Muscle layer of colon (tissue), 2 donors: ENCODE results near the gene METAP1.
"Not testable (repeated sequence)": the region's sequence is repeated elsewhere in the genome, so short reads cannot be mapped to it uniquely, and the experiment has no call there.

Source experiments
- H3K27ac ChIP-seq: one replicate; pipeline ENCODE4 v1.7.0; 2013; ENCODE audit warnings: low read depth, mild to moderate bottlenecking, low read length, moderate library complexity
- H3K27me3 ChIP-seq, 2 donors: one replicate each; pipeline ENCODE4 v1.7.0; 2013; ENCODE audit warnings: low read length in 2 of 2, mild to moderate bottlenecking in 2 of 2; ENCODE audit not compliant: insufficient read depth in 2 of 2, control insufficient read depth in 1 of 2
- H3K36me3 ChIP-seq: one replicate; pipeline ENCODE4 v1.7.0; 2013; ENCODE audit warnings: mild to moderate bottlenecking, low read length; ENCODE audit not compliant: insufficient read depth
- H3K4me1 ChIP-seq: one replicate; pipeline ENCODE4 v1.7.0; 2013; ENCODE audit warnings: mild to moderate bottlenecking, low read length; ENCODE audit not compliant: insufficient read depth
- H3K4me3 ChIP-seq, 2 donors: one replicate each; pipeline ENCODE4 v1.7.0; 2013; ENCODE audit warnings: low read length in 2 of 2, low read depth in 1 of 2, mild to moderate bottlenecking in 1 of 2, moderate library complexity in 1 of 2
- H3K9ac ChIP-seq: one replicate; pipeline ENCODE4 v1.7.0; 2013; ENCODE audit warnings: low read length
- H3K9me3 ChIP-seq: one replicate; pipeline ENCODE4 v1.7.0; 2013; ENCODE audit warnings: mild to moderate bottlenecking, low read length
- donor health status: abdominal sarcoma.
- donor health status: Adenocarcinoma of cecum.

The METAP1 gene

DNA sequence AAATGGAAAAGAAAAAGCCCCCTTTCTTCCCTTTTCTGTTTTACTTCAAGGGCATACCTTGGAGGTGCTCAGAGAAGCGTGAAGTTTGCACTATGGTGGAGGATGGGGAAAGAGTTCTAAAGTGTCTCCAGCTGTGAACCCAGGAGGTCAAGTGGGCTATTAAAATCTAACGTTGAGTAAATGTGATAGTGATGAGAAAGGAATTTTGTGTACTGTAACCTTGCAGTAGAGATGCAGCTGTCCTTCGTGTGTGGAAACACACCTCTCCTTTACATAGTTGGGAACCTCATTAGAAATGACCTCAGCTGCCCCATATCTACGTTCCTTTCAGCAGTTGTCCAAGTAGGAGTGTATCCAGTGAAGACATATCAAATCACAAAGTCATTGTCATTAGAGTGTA lies 66.6 kb downstream of the METAP1 start:
- Histone ChIP-seq H3K27me3 (no peaks in the 10 kb centered on the region), H3K27ac (no peak overlapping the region), H3K36me3 (peaks cover 13% of the 10 kb centered on the region), H3K9ac (no peak overlapping the region), H3K4me1 (peaks cover 4% of the 10 kb centered on the region), H3K9me3 (no peaks in the 10 kb centered on the region), H3K4me3 (no peak overlapping the region)

DNA sequence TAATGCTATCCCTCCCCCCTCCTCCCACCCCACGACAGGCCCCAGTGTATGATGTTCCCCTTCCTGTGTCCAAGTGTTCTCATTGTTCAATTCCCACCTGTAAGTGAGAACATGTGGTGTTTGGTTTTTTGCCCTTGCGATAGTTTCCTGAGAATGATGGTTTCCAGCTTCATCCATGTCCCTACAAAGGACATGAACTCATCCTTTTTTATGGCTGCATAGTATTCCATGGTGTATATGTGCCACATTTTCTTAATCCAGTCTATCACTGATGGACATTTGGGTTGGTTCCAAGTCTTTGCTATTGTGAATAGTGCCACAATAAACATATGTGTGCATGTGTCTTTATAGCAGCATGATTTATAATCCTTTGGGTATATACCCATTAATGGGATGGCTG lies 70.0 kb downstream of the METAP1 start:
- H3K9me3 ChIP-seq, H3K4me1 ChIP-seq, H3K27me3 ChIP-seq, H3K9ac ChIP-seq, H3K27ac ChIP-seq, H3K36me3 ChIP-seq, H3K4me3 ChIP-seq: not testable (repeated sequence)

DNA sequence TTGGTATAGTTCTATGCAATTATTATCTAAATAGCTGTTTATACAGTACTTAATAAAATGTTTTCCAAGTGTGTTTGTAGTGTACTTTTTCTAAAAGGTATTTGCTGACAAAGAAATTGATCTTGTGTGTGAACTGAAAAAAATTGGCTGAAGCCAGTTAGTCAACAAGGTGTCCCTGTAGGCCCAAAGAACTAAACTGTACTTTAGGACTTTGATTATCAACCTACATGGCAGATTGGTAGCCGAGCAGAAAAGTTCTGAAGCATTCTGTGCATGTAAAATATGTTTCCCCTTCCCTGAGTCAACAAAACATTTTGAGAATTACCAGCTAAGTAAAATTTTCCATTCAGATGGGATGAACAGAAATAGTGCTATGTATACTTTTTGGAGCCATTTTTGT lies 72.1 kb downstream of the METAP1 start:
- Histone ChIP-seq H3K27me3 (no peaks in the 10 kb centered on the region), H3K27ac (no peak overlapping the region), H3K4me1 (no peaks in the 10 kb centered on the region), H3K9ac (no peak overlapping the region), H3K4me3 (no peak overlapping the region), H3K9me3 (no peaks in the 10 kb centered on the region), H3K36me3 (peaks cover 5% of the 10 kb centered on the region)

DNA sequence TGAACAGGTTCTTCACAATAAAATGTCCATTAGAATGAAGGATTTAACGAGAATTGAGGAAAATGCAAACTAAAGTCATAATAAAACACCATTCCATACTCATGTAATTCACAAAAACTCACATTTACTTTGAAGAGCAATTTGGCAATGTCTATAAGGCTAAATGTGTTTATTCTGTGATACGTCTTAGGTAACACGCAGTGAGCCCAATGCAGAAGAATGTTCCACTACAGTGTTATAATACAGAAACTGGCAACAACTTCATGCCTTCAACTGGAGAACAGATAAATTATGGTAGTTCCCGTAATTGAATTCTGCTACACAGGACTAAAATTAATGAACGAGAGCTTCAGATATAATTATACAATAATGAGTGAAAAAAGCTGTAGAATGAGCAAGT lies 75.6 kb downstream of the METAP1 start:
- Histone ChIP-seq H3K4me1 (no peaks in the 10 kb centered on the region), H3K27me3 (no peaks in the 10 kb centered on the region), H3K36me3 (peaks cover 26% of the 10 kb centered on the region), H3K4me3 (no peak overlapping the region), H3K9ac (no peak overlapping the region), H3K9me3 (no peaks in the 10 kb centered on the region), H3K27ac (no peak overlapping the region)

DNA sequence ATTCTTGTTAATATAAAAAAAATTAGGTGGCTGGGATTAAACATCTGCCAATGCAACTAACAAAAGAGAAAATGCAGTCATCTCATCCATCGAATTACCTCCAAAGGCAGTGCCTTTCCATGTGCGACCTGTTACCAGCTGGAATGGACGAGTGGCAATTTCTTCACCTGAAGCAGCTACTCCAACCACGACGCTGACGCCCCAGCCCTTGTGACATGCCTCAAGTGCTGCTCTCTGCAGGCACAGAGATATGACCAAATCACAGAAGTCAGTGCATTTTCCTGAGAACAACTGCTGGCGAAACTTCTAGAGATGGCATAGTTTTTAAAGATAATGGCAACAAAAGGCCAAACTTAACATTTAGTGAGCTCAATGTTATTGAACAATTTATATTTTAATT lies 79.3 kb downstream of the METAP1 start:
- H3K27ac ChIP-seq, result no peak overlapping the region
- H3K36me3 ChIP-seq, result peaks cover 59% of the 10 kb centered on the region
- no peak overlapping the region for H3K9ac ChIP-seq

DNA sequence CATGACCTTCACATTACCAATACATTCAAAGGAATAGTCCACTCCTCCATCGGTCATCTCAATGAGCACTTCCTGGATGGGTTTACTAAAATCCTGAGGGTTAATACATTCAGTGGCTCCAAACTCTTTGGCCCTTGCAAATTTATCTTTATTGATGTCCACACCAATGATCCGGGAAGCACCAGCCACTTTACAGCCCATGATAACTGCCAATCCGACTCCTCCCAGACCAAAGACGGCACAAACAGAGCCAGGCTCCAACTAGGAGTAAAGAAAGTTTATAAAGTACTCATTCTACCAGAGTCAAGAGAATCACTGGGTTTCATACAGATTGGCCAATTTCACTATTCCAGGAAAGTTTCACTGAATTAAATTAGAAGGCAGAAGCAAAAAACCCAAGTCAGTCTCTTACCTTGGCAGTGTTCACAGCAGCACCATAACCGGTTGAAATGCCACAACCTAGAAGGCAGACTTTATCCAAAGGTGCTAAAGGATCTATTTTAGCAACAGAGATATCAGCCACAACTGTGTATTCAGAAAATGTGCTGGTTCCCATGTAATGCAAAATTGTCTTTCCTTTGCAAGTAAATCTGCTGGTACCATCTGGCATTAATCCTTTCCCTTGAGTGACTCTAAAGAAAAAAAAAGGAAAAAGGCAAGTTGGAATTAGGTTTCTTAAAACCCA lies 80.9 kb downstream of the METAP1 start:
- no peaks in the 10 kb centered on the region for H3K4me1 ChIP-seq
- H3K4me3 ChIP-seq, result no peak overlapping the region
- no peaks in the 10 kb centered on the region for H3K9me3 ChIP-seq
- H3K36me3 ChIP-seq, result peaks cover 75% of the 10 kb centered on the region
- H3K9ac ChIP-seq, result no peak overlapping the region
- no peaks in the 10 kb centered on the region for H3K27me3 ChIP-seq
- no peak overlapping the region for H3K27ac ChIP-seq

More for the DNA sequence above, 79.3 kb downstream of the METAP1 start:
- no peak overlapping the region for H3K4me3 ChIP-seq
- H3K27me3 ChIP-seq, result no peaks in the 10 kb centered on the region
- no peaks in the 10 kb centered on the region for H3K4me1 ChIP-seq
- H3K9me3 ChIP-seq, result no peaks in the 10 kb centered on the region

DNA sequence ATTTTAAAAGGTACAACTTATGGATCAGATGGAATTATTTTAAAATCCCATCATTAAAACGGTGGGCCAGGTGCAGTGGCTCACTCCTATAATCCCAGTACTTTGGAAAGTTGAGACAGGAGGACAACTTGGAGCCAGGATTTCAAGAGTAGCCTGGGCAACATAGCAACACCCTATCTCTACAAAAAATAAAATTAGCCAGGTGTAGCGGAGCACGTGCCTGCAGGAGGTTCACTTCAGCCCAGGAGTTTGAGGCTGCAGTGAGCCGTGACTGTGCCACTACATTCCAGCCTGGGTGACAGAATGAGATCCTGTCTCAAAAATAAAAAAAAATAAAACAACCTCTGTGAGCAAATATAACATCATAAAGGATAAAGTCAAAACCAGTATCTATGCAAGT lies 81.7 kb downstream of the METAP1 start:
- H3K9ac ChIP-seq, result no peak overlapping the region

DNA sequence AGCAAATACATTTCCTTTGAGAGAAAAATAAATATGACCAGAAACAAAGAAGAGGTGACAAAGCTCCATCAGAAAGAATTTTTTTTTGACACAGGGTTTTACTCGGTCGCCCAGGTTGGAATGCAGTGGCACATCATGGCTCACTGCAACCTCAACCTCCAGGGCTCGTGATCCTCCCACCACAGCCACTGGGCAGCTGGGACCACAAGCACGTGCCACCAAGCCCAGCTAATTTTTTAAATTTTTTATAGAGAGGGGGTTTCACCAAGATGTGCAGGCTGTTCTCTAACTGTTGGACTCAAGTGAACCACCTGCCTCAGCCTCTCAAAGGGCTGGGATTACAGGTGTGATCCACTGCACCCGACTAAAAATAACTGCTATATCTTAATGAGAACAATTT lies 82.8 kb downstream of the METAP1 start:
- Histone ChIP-seq H3K36me3 (peaks cover 78% of the 10 kb centered on the region), H3K9me3 (no peaks in the 10 kb centered on the region), H3K4me1 (peaks cover 3% of the 10 kb centered on the region), H3K27me3 (no peaks in the 10 kb centered on the region), H3K4me3 (no peak overlapping the region), H3K9ac (no peak overlapping the region), H3K27ac (no peak overlapping the region)

More for the DNA sequence above, 81.7 kb downstream of the METAP1 start:
- Histone ChIP-seq H3K27me3 (no peaks in the 10 kb centered on the region), H3K4me1 (no peaks in the 10 kb centered on the region), H3K36me3 (peaks cover 76% of the 10 kb centered on the region), H3K9me3 (no peaks in the 10 kb centered on the region), H3K4me3 (no peak overlapping the region), H3K27ac (no peak overlapping the region)

DNA sequence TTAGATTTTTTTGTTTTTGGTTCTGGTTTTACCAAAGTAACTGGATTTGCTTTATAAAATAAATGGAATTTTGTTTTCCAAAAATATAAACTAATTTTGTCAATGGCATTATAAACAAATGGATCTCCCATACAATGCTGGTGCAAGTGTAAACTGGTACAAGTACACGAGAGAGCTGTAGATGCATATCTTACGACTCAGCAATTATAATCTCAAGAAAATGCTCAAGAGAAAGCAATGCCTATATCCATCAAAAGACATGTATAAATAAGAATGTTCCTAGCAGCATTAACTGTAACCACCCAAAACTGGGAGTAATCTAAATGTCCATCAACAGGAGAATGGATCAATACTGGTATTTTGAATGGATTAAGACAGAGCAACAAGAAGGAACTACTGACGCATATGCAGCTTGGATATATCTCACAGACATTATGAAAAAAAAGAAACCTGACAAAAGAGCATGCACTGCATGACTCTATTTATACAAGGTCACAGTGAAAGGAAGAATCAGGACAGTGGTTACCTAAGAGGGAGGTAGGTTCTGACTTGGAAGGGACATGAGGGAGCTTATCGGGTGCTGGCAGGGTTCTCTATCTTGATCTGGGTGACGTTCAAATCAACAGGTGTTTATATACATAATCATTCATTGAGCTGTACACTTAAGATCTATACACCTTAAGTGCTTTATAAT lies 83.6 kb downstream of the METAP1 start:
- H3K4me3 ChIP-seq, result no peak overlapping the region
- H3K9ac ChIP-seq, result no peak overlapping the region
- no peaks in the 10 kb centered on the region for H3K9me3 ChIP-seq
- peaks cover 3% of the 10 kb centered on the region for H3K4me1 ChIP-seq
- H3K36me3 ChIP-seq, result peaks cover 83% of the 10 kb centered on the region
- H3K27ac ChIP-seq, result no peak overlapping the region
- no peaks in the 10 kb centered on the region for H3K27me3 ChIP-seq

DNA sequence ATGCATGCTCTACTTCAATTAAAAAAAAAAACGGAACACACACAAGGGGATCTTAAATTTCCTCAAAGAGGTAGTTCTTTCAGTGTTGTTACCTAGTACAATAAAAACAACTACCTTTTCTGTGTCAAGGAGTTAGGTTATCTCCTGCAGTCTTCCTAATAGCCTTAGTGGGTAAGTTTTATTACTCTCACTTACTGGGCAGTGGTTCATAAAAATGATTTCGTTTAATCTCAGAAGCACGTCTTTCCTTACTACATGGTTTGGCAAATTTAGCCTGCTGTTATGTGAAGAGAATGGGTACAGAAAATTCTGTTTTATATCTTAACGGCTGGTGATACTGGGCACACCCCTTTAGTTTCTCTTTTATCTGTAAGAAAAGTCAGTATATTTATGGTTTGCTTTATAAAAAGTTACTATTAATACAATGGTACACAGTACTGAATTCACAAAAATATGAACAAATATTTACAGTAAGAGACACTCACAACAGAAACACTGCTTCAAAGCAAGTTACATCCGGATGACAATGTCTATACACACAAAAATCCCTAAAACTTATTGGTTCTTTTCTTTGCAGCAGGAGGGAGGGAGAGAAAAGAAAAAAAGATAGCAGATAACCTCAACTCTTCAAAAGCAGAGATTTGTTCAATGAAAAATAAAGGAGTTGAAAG lies 84.2 kb downstream of the METAP1 start:
- Histone ChIP-seq H3K4me1 (peaks cover 3% of the 10 kb centered on the region), H3K27me3 (no peaks in the 10 kb centered on the region), H3K36me3 (peaks cover 83% of the 10 kb centered on the region), H3K9me3 (no peaks in the 10 kb centered on the region), H3K9ac (no peak overlapping the region), H3K27ac (no peak overlapping the region), H3K4me3 (no peak overlapping the region)

DNA sequence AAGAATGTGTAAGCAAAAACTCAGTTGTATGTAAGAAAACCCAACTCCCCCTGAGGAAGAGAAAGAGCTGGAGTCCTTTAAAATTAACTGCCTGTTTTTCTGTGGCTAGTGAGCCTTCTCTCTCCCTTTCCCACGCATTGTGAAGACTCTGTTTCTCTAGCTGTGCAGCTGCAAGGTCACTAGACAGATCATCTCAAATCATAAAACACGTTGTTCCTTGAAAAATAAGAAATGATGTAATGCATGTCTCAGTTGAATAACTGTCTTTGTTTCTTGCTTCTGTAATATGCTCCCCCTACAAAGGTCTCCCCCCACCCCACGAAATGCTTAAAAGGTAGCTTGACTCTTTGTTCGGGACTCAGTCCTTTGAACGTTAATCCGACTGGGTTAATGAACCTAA lies 85.3 kb downstream of the METAP1 start:
- not testable (repeated sequence) for H3K4me1 ChIP-seq, H3K27me3 ChIP-seq, H3K4me3 ChIP-seq, H3K27ac ChIP-seq, H3K9me3 ChIP-seq, H3K9ac ChIP-seq
- peaks cover 86% of the 10 kb centered on the region for H3K36me3 ChIP-seq
